Measurements from ENCODE around the gene ARPC5L.
"Not testable (repeated sequence)": the region's sequence is repeated elsewhere in the genome, so short reads cannot be mapped to it uniquely, and the experiment has no call there.

DNA sequence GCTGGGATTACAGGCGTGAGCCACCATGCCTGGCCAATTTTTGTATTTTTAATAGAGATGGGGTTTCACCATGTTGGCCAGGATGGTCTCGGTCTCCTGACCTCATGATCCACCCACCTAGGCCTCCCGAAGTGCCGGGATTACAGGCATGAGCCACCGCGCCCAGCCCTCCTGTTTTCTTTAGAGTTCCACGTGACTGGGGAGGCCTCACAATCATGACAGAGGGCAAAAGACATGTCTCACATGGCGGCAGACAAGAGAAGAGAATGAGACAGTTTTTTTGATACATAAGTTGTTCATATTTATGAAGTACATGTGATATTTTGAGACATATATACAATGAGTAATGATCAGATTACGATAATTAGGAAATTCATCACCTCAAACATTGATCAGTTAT is 15.5 kb upstream of the ARPC5L start:
- not testable (repeated sequence) for TF ChIP-seq CTCF, POLR2A (IDR thresholded peaks at IDR 0.05)
